Nucleus accumbens (tissue), 56 donors: ENCODE measurements around the gene POMT1.
"Not testable (repeated sequence)": the region's sequence is repeated elsewhere in the genome, so short reads cannot be mapped to it uniquely, and the experiment has no call there.

Experiments
- DNase-seq, 56 donors: peaks; one replicate each; lab custom pipeline; 2025; lab: John Stamatoyannopoulos, UW

The POMT1 gene

GRCh38 chr9:131502781-131503625, at the start of gene POMT1:
POMT1 (plus strand) TSS chr9:131502918; CDS start chr9:131504219, 1,301 bp downstream.
- peak; percentile 12 to 92 (median 80) for DNase-seq

- DNase-seq = no peak
Measured at GRCh38 chr9:131454028-131454427, 48.7 kb upstream of the POMT1 start.

- DNase-seq = not testable (repeated sequence)
Measured at GRCh38 chr9:131455655-131456054, 47.1 kb upstream of the POMT1 start.

GRCh38 chr9:131457746-131458145, 45.0 kb upstream of the POMT1 start:
- DNase-seq = no peak

GRCh38 chr9:131459056-131459455, 43.7 kb upstream of the POMT1 start:
- no peak for DNase-seq

GRCh38 chr9:131461166-131461565, 41.6 kb upstream of the POMT1 start:
- DNase-seq = no peak

- DNase-seq = no peak
Measured at GRCh38 chr9:131464354-131465000, 38.2 kb upstream of the POMT1 start.

GRCh38 chr9:131465401-131465800, 37.3 kb upstream of the POMT1 start:
- DNase-seq = no peak

GRCh38 chr9:131467214-131467935, 35.3 kb upstream of the POMT1 start:
- no peak for DNase-seq

- no peak for DNase-seq
Measured at GRCh38 chr9:131468031-131468430, 34.7 kb upstream of the POMT1 start.

- no peak for DNase-seq
Measured at GRCh38 chr9:131469356-131469755, 33.4 kb upstream of the POMT1 start.

- no peak for DNase-seq
Measured at GRCh38 chr9:131469951-131470350, 32.8 kb upstream of the POMT1 start.

- DNase-seq = no peak
Measured at GRCh38 chr9:131470581-131470991, 32.1 kb upstream of the POMT1 start.

- DNase-seq = not testable (repeated sequence)
Measured at GRCh38 chr9:131472085-131472484, 30.6 kb upstream of the POMT1 start.

- no peak for DNase-seq
Measured at GRCh38 chr9:131473198-131473885, 29.4 kb upstream of the POMT1 start.

- no peak for DNase-seq
Measured at GRCh38 chr9:131473891-131474290, 28.8 kb upstream of the POMT1 start.

GRCh38 chr9:131474711-131475110, 28.0 kb upstream of the POMT1 start:
- DNase-seq = no peak

GRCh38 chr9:131475111-131475955, 27.4 kb upstream of the POMT1 start:
- no peak for DNase-seq

GRCh38 chr9:131475956-131476776, 26.6 kb upstream of the POMT1 start:
- peak in 1 of 56 donors; percentile 24 for DNase-seq
